SK-N-SH (cell line): ENCODE data around the gene SSX2IP. TPM values are rescaled to one million over a fixed set of nuclear protein-coding genes. Genes with fewer than 3 reads are reported as not detected.

Experiments used
- CTCF ChIA-PET: fragments of 300-600, 350-600 bp; formaldehyde crosslinking; extraction: SDS; loops from one replicate; lab custom pipeline; 2021; lab: Yijun Ruan, JAX
- POLR2A ChIA-PET: fragments of 350-600 bp; sonication (Branson Sonifier 250); formaldehyde crosslinking; extraction: SDS; loops from one replicate; lab custom pipeline; 2020; ENCODE audit warnings: antibody characterized with exemption, inconsistent platforms; lab: Yijun Ruan, JAX
- DNase-seq: peaks from one replicate; pipeline ENCODE4 v3.0.0; 2012
- H2AFZ ChIP-seq: fragments of 200-600 bp; sonication (generic); 2 replicates; pipeline ENCODE4 v1.8.1; 2016; ENCODE audit warnings: antibody characterized with exemption, mild to moderate bottlenecking, low read depth
- H3F3A ChIP-seq: fragments of 200-600 bp; sonication (generic); replicated peaks from 2 replicates; pipeline ENCODE3; 2016; ENCODE audit warnings: antibody characterized with exemption, mild to moderate bottlenecking; ENCODE audit not compliant: insufficient read depth
- H3K27ac ChIP-seq, 2 experiments: fragments of 200-500 bp in 1 of 2; fragments of 200-600 bp in 1 of 2; sonication (Bioruptor generic) in 1 of 2; sonication (generic), shearing (Covaris generic) in 1 of 2; 2 replicates each; pipeline versions ENCODE4 v1.5.1 to v1.6.1; 2014 to 2016; ENCODE audit warnings: low read depth in 2 of 2, inconsistent platforms in 1 of 2, low read length in 1 of 2, mild to moderate bottlenecking in 1 of 2, mixed read lengths in 1 of 2
- H3K27me3 ChIP-seq: fragments of 200-600 bp; sonication (generic), shearing (Covaris generic); 2 replicates; pipeline ENCODE4 v1.6.1; 2016; ENCODE audit warnings: mixed run types; ENCODE audit not compliant: insufficient read depth
- H3K36me3 ChIP-seq, 2 experiments: fragments of 200-500 bp in 1 of 2; fragments of 200-600 bp in 1 of 2; sonication (Bioruptor generic) in 1 of 2; sonication (generic) in 1 of 2; replicated peaks in 1 of 2; 2 replicates each; pipeline versions ENCODE3 to v1.5.1; 2014 to 2016; ENCODE audit warnings: low read length in 1 of 2, mild to moderate bottlenecking in 1 of 2; ENCODE audit not compliant: insufficient read depth in 2 of 2, control insufficient read depth in 1 of 2
- H3K4me1 ChIP-seq, 2 experiments: fragments of 200-500 bp in 1 of 2; fragments of 200-600 bp in 1 of 2; sonication (Bioruptor generic) in 1 of 2; sonication (generic), shearing (Covaris generic) in 1 of 2; 2 replicates each; pipeline versions ENCODE4 v1.5.1 to v1.6.1; 2014 to 2016; ENCODE audit warnings: low read depth in 1 of 2, low read length in 1 of 2, mixed run types in 1 of 2; ENCODE audit not compliant: insufficient read depth in 2 of 2, control insufficient read depth in 1 of 2
- H3K4me2 ChIP-seq: fragments of 200-600 bp; sonication (generic), shearing (Covaris generic); 2 replicates; pipeline ENCODE4 v1.6.1; 2017; ENCODE audit warnings: mixed run types
- H3K4me3 ChIP-seq, 2 experiments: fragments of 200-500 bp in 1 of 2; fragments of 200-600 bp in 1 of 2; sonication (Bioruptor generic) in 1 of 2; sonication (generic), shearing (Covaris generic) in 1 of 2; 2 replicates each; pipeline versions ENCODE4 v1.5.1 to v1.8.1; 2014 to 2016; ENCODE audit warnings: low read depth in 2 of 2, inconsistent platforms in 1 of 2, low read length in 1 of 2, mild to moderate bottlenecking in 1 of 2, mixed read lengths in 1 of 2, moderate library complexity in 1 of 2
- H3K79me2 ChIP-seq: fragments of 200-600 bp; sonication (generic); 2 replicates; pipeline ENCODE4 v1.8.1; 2017; ENCODE audit warnings: mild to moderate bottlenecking; ENCODE audit not compliant: insufficient read depth
- H3K9ac ChIP-seq: fragments of 200-600 bp; sonication (generic); 2 replicates; pipeline ENCODE4 v1.6.1; 2017; ENCODE audit warnings: mixed run types
- H3K9me2 ChIP-seq: fragments of 200-600 bp; sonication (generic); 2 replicates; pipeline ENCODE4 v1.6.1; 2017; ENCODE audit warnings: mixed run types
- H3K9me3 ChIP-seq: fragments of 200-600 bp; sonication (generic); 2 replicates; pipeline ENCODE4 v1.6.1; 2017; ENCODE audit warnings: mixed run types, mild to moderate bottlenecking, moderate library complexity
- H4K20me1 ChIP-seq: fragments of 200-600 bp; sonication (generic); 2 replicates; pipeline ENCODE4 v1.6.1; 2017; ENCODE audit warnings: mild to moderate bottlenecking, mixed run types; ENCODE audit not compliant: insufficient read depth
- CHD2 ChIP-seq: fragments of 150-350 bp; IDR thresholded peaks from 2 replicates; pipeline ENCODE4 v1.6.1; 2018; ENCODE audit warnings: low read length; ENCODE audit not compliant: partially characterized antibody
- GABPA ChIP-seq: IDR thresholded peaks from 2 replicates; pipeline ENCODE4 v1.4.0; 2012; ENCODE audit warnings: low read depth, mild to moderate bottlenecking
- MEF2A ChIP-seq: IDR thresholded peaks from 2 replicates; pipeline ENCODE4 v1.4.0; 2012; ENCODE audit warnings: low read depth, borderline replicate concordance
- REST ChIP-seq: IDR thresholded peaks from 2 replicates; pipeline ENCODE4 v1.6.1; 2012; ENCODE audit warnings: mild to moderate bottlenecking, low read depth, low read length, moderate library complexity
- RXRA ChIP-seq: IDR thresholded peaks from 2 replicates; pipeline ENCODE4 v1.4.0; 2012; ENCODE audit warnings: low read depth, mild to moderate bottlenecking, borderline replicate concordance
- SIN3A ChIP-seq: IDR thresholded peaks from 2 replicates; pipeline ENCODE4 v1.6.1; 2012; ENCODE audit warnings: low read depth, mild to moderate bottlenecking, low read length, moderate library complexity, borderline replicate concordance
- SMC3 ChIP-seq: IDR thresholded peaks from 2 replicates; pipeline ENCODE4 v1.6.1; 2012; ENCODE audit warnings: low read depth, low read length, improper control_type of control experiment
- TAF1 ChIP-seq: IDR thresholded peaks from 2 replicates; pipeline ENCODE4 v1.6.1; 2012; ENCODE audit warnings: low read depth, mild to moderate bottlenecking, low read length, moderate library complexity, borderline replicate concordance
- USF2 ChIP-seq: fragments of 150-350 bp; IDR thresholded peaks from 2 replicates; pipeline ENCODE4 v1.6.1; 2017; ENCODE audit warnings: antibody characterized with exemption, low read length, low read depth, borderline replicate concordance
- ZBTB33 ChIP-seq: IDR thresholded peaks from 2 replicates; pipeline ENCODE4 v1.4.0; 2012; ENCODE audit warnings: low read depth, borderline replicate concordance
- WGBS: methylation state at CpG from one replicate; pipeline ENCODE4 v1.1.6; 2017; ENCODE audit warnings: low lambda C conversion rate; 5-methylcytosine and 5-hydroxymethylcytosine counted together
- polyA plus RNA-seq, 3 experiments: library from polyadenylated mRNA; depleted of rRNA; stranded (reverse); fragments of >200 nt; gene quantifications; 2 replicates each; pipeline ENCODE4 v1.2.3, GENCODE V29; 2012
- TF ChIP-seq, protein P1 (sequence below): IDR thresholded peaks from 2 replicates; pipeline ENCODE4 v1.4.0; 2012; ENCODE audit warnings: low read depth
- TF ChIP-seq, protein P2 (sequence below): fragments of 150-350 bp; IDR thresholded peaks from 2 replicates; pipeline ENCODE4 v1.6.1; 2016; ENCODE audit warnings: mild to moderate bottlenecking, low read depth, low read length

SSX2IP gene
- polyA plus RNA-seq, 1 of the 3 experiments (the other 2 are of a cell fraction), result 7.7 TPM

DNA sequence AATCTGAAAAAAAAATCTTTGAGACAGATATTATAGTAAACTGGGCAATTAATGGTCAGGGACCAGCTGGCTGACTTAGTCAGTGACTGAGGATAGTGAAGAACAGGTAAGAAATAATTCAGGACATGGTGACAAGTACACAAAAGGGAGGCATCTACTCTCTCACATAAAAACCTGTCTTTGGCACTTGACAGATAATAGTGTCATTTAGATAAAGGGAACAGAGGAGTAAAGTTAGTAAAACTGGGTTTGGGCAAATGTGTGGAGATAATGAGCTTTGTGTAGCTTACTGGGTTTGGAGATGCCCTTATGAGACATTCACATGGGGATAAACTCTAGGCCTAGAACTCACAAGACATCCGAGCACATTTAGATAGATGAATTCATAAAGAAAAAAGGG, 4.0 kb downstream of the SSX2IP start:
- POLR2A ChIA-PET, result no interaction called here
- no peak overlapping the region for H3K4me2 ChIP-seq

More for the DNA sequence above, 4.0 kb downstream of the SSX2IP start:
- Histone ChIP-seq H4K20me1 (no peaks in the 10 kb centered on the region; the same call in 1 of the 2 replicates), H3K27me3 (no peaks in the 10 kb centered on the region), H3K9me3 (no peaks in the 10 kb centered on the region), H3K27ac (no peak overlapping the region), H3F3A (no peaks in the 10 kb centered on the region), H2AFZ (no peak overlapping the region), H3K79me2 (peaks cover 80% of the 10 kb centered on the region), H3K9ac (no peak overlapping the region), H3K36me3 (peaks cover 0 to 3% of the 10 kb centered on the region in 2 experiments)
- CTCF ChIA-PET, result interaction anchor here (0.7 kb wide), 1 partner anchor 713 kb away, joined by 3 read pairs; no protein-coding TSS in a partner anchor
- WGBS, result 100% methylated on average over 1 of the region's 1 CpG
- TF ChIP-seq REST (no peak), GABPA (no peak), USF2 (no peak), CHD2 (no peak), RXRA (no peak), SIN3A (no peak), SMC3 (no peak), TAF1 (no peak), MEF2A (no peak), ZBTB33 (no peak)
- TF ChIP-seq, protein P1, sequence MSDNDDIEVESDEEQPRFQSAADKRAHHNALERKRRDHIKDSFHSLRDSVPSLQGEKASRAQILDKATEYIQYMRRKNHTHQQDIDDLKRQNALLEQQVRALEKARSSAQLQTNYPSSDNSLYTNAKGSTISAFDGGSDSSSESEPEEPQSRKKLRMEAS, result no peak
- TF ChIP-seq, protein P2, sequence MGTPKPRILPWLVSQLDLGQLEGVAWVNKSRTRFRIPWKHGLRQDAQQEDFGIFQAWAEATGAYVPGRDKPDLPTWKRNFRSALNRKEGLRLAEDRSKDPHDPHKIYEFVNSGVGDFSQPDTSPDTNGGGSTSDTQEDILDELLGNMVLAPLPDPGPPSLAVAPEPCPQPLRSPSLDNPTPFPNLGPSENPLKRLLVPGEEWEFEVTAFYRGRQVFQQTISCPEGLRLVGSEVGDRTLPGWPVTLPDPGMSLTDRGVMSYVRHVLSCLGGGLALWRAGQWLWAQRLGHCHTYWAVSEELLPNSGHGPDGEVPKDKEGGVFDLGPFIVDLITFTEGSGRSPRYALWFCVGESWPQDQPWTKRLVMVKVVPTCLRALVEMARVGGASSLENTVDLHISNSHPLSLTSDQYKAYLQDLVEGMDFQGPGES, result no peak
- TF ChIP-seq, all 33 proteins: peak for 0
- Histone ChIP-seq H3K4me3 (no peak overlapping the region), H3K4me1 (peaks cover 0 to 13% of the 10 kb centered on the region in 2 experiments; a peak in 2 of 4 replicates), H3K9me2 (no peaks in the 10 kb centered on the region)
- DNase-seq, result no peak
